Fibroblast of skin of abdomen (primary cell): ENCODE measurements around the gene MGST3. TPM values are rescaled to one million over a fixed set of nuclear protein-coding genes. Genes with fewer than 3 reads are reported as not detected.
"Not testable (repeated sequence)": the region's sequence is repeated elsewhere in the genome, so short reads cannot be mapped to it uniquely, and the experiment has no call there.

ENCODE experiments used
- DNase-seq: peaks from one replicate; pipeline ENCODE4 v3.0.0-alpha.2; 2013
- polyA plus RNA-seq, 2 experiments: library from polyadenylated mRNA; unstranded; fragments of 120-200 nt; gene quantifications; one replicate each; pipeline ENCODE4 v1.2.1, GENCODE V29; 2013; ENCODE audit not compliant: insufficient read length in 2 of 2

The MGST3 gene
- polyA plus RNA-seq (2013, experiment 1 of 2; ENCODE audit: insufficient read length), result 158 TPM
- 168 TPM for polyA plus RNA-seq (2013, experiment 2 of 2; ENCODE audit: insufficient read length)

DNA sequence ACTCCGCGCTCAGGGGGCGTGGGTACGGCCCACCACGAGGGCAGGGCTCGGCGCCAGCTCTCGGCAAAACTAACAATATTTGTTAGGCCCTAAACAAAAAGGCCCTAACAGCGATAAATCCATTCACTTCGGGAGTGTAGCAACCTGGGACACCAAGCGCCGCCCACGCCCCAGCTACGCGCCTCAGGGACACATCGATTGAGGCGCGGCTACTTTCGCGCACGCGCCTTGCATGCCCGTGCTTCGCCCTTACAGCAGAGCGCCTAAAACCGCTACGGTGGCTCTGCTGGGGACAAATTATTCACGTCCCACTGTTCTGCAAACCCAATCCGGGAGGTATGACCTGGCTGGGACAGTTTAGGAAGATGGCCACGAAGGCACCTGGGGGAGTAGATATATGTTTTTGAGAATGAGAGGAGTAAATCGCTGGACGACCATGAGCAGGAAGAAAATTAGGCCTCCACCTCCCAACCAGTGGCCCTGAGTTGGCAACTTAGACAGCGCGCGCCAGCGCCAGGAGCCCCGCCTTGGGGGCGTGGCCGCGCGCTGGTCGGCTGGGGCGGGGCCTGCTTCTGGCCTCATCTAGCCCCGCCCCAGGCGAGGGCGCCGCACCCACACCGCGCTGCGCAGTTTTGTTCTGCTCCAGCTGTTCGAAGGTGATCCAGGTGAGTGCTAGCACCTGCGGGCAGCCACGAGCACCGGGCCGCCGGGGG lies at the start of gene MGST3:
TSS of gene MGST3 (plus strand) at position 606 of the 713 bp plus-strand sequence. CDS start 18,614 bp downstream, outside the sequence.
- peak; percentile 98 for DNase-seq

- DNase-seq, result no peak
These were observed 49.1 kb upstream of the MGST3 start for GRCh38 chr1:165581926-165582325.

- DNase-seq, result no peak
These were observed 44.6 kb upstream of the MGST3 start for GRCh38 chr1:165586398-165586797.

DNA sequence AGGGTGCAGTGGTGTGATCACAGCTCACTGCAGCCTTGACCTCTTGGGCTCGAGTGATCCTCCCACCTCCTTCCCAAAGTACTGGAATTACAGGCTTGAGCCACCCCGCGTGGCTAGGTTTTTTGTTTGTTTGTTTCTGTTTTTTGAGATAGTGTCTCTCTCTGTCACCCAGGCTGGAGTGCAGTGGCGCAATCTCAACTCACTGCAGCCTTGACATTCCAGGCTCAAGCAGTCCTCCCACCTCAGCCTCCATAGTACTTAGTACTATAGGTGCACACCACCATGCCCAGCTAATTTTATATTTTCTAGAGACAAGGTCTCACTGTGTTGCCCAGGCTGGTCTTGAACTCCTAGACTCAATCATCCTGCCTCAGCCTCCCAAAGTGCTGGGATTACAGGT lies 39.6 kb upstream of the MGST3 start:
- not testable (repeated sequence) for DNase-seq

DNA sequence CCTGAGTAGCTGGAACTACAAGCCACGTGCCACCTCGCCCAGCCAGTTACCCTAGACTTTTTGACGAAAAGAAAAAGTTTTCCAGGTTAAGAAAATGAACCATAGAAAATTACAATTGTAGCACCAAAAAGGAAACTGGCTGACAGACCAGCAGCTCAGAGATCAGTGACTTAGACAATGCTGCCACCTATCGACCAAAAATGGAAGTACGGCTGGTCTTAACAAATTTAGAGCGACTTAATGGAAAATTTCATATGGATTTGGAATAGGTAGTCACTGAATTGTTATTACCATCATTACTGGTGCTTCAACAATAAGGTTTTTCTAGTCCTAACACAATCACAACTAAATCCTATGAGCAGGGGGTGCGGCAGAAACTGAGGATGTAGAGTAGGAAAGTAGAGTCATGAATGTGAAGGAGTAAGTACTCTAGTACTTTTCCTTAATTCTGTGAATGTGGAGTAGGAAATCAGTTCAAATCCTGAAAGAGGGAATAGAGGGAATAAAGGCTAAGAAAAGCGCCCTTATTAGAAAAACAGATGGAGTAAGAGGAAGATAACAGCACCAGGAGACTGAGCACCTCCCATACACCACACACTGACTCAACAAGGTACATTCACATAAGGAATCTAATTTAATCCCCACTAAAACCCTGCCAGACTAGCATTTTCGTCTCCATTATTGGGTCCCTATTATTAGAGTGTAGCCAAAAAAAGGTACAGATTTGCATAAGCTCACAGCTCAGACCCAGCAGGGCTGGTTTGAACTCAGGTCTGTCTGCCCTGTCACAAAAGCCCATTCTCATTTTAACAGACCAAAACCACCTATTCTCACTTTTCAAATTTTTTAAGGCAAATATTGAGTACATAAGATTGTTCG lies 37.9 kb upstream of the MGST3 start:
- DNase-seq, result peak; percentile 71

GRCh38 chr1:165595246-165595938 lies 35.6 kb upstream of the MGST3 start:
- peak; percentile 94 for DNase-seq

DNA sequence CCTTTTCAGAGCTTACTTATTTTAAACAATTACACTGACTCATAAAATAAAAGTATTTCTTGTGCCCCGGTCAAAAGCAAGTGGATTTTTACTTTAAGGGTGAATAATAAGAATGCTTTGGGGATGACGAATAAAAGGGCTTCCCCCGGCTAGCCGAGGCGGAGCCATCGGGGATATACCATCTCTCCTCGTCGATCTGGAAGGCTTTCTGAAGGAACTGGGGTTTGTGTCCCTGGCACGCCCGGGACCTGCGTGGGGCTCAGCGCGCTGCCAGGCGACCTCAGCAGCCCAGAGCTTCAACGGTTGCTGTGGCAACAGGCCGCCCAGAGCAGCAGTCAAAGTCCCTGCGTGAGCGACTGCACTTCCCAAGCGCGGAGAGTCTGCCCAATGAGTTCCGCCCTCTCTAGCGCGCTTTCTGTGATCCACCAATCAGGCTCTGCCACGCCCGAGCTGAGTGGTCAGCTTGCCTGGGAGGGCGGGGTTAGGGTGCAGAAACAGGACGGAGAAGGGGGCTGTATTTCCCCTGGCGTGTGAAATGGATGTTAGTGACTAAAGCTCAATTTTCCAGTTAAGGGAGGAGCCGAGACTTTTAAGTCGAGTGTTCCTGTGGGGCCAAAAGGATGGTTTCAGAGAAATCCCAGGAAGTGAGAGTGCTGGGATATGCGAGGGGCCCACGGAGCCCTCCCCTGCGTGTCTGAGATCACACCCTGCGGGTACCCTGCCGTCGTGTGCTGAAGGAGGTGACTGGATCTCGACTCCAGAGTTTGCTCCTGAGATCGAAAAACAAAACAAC lies 33.0 kb upstream of the MGST3 start:
- peak; percentile 97 for DNase-seq

GRCh38 chr1:165598676-165599059 lies 32.4 kb upstream of the MGST3 start:
- no peak for DNase-seq

DNA sequence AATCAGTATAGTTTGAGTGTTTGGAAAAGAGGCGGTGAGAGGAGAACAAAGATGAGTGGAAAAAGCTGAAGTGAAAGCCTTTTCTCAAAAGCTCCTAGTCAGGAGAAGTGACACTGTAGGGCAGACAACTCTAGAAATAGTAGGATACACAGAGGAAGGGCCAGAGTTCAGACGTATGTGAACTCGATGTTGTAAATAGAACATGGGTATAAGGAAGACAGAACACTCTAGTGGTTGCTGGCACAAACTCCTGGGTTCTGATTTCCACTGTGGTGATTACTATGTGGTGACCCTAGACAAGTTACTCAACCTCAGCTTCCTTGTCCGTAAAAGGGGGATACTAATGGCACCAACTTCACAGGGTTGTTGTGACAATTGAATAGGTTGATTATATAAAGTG lies 30.2 kb upstream of the MGST3 start:
- DNase-seq, result no peak

DNA sequence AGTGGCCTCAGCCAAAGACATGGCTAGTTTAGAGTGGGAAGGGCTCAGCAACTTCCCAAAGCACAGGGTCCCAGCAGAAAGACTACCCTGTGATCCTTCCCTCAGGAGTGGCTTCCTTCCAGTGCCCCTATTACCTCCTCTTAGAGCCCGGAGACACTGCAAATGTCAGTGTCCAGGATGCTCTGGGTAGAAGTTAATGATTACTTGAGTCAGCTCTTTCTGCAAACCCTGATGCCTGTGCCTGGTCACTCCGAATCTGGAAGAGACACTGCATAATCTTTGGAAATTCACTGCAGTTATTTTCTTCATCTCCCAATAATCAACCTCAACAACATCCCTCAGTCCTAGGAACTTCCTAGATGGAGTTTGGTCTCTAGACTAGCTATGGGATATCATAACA lies 27.2 kb upstream of the MGST3 start:
- no peak for DNase-seq

DNA sequence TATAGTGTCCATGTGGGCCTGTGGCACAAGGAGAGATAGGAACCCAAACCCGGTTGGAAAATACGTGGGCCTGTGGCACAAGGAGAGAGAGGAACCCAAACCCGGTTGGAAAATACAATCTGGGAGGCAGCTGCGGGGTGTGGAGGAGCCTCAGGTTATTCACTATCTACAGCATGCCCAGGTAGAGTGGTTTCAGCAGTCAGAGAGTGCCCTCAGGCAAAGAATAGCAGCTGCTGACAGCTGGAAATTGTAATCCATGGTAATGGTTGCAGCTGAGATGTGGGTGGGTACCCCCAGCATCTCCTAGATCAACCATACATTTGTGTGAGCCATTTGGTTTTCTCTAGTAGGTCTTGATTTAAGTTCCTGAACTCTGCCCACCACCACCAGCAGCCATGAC lies 25.8 kb upstream of the MGST3 start:
- no peak for DNase-seq

DNA sequence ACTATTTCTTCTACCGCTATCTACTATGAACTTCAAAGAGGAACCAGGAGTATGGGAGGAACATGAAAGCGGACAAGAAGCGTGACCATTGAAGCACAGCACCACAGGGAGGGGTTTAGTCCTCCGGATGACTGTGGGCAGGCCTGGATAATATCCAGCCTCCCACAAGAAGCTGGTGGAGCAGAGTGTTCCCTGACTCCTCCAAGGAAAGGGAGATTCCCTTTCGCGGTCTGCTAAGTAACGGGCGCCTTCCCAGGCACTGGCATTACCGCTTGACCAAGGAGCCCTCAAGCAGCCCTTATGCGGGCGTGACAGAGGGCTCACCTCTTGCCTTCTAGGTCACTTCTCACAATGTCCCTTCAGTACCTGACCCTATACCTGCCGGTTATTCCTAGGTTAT lies 24.4 kb upstream of the MGST3 start:
- DNase-seq, result not testable (repeated sequence)

GRCh38 chr1:165610866-165611265 lies 20.2 kb upstream of the MGST3 start:
- DNase-seq, result no peak

GRCh38 chr1:165612062-165612461 lies 19.0 kb upstream of the MGST3 start:
- DNase-seq, result no peak

DNA sequence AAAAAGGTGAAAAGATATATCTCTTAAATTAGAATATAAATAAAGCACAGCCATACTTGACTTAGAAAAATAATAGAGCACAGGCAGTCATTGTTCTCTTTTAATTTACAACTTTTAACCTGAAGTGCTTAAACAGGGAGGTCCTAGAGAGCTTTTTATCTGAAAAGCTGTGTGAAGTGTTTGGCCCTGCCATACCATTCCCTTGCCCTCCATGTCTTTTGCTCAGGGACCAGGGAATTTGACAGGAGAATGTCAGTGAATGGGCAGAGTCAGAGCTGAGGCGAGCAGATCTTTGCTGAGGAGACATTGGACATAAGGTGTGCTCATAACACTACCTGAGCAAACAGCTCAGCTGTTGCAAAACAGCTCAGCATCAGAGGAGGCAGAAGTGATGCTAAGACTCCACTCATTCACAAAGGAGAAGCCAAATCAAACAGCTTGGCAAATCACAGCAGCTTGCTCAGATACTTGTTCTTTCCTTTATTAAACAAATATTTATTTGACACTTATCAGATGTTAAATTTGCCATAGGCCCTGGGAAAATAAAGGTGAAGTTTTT lies 14.9 kb upstream of the MGST3 start:
- DNase-seq, result no peak

GRCh38 chr1:165616987-165617546 lies 14.0 kb upstream of the MGST3 start:
- no peak for DNase-seq

- DNase-seq, result no peak
These were observed 11.3 kb upstream of the MGST3 start for GRCh38 chr1:165619647-165620151.

DNA sequence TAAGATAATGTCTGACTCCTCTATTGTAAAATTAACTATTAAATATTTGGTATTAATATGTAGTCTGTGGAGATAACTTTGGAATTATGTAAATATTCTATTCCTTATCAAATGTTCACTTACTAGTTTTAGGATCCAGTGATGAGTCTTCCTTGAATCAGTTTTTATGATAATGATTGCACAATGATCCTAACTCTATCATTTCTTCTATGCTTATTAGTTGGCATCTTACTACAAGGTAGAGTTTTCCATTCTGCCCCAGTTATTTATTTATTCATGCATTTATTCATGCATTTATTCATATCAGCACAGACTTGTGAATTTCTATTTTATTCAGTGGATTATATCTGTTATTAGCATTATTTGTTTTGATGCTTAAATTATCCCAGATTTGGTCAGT lies 7.4 kb upstream of the MGST3 start:
- DNase-seq, result no peak

DNA sequence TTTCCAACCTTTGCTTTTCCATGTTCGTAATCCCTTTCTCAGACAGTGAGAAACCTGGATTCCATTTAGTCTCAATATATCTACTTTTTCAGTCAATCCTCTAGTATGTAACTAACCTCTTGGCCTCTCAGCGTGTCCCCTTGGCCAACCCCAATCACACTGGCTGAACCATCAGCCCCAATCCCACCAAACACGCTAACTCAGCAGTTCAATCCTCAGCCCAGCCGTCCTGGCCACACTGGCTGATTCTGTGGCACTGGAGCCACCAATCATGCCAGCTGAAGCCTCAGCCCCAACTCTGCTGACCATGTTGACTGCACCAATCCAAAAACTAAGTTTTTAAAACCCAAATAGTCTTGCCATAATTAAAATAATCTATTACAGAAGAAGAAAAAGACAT lies 6.6 kb upstream of the MGST3 start:
- no peak for DNase-seq

DNA sequence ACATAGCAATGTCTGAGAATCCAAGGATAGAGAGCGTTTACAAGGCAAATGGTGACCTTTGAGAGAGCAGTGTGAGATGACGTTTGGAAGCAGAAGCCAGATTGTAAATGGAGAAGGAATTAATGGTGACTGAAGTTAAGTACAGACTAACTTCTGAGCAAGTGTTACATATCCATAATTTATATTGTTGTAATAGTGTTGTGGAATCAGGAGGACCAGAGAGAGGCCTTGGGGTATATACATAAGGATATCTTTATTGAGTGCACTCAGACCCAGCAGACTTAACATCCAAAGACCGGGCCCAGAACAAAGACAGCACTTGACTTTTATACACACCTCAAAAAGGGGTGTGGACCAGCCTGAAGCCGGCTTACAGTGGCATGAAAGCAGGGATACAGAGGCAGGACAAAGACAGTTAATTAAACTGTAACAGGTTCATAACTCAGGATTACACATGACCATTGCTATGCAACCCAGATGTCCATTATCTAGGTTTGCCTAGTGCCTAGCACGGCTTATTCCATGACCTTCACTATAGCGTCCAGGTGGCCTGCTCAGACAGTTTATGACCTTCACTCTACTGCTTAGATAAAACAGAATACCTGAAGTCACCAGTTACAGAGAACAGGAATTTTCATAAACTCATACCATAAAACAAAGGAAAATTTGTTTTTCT lies 2.7 kb upstream of the MGST3 start:
- no peak for DNase-seq

DNA sequence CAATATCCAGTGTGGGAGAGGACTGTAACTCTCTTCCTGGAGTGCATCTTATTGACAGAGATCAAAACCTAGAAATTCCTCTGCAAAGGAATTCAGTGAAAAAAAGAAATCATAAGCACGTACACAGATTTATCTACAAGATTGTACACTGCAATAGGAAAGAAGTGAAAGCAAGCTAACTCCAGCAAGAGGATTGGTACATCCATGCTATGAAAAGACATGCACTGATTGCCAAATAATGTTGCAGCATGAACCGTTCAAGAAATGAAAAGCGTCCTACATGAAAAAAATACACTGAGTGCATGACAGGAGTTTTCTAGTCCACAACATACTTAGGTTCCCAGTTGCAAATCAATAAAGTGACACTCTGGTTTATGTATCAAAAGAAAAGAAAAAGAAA lies 1.9 kb upstream of the MGST3 start:
- no peak for DNase-seq
